HG03342 (cell line): ENCODE results near the gene CUL4A.
"Not testable (repeated sequence)": the region's sequence is repeated elsewhere in the genome, so short reads cannot be mapped to it uniquely, and the experiment has no call there.

Experiments used
- ATAC-seq: cut with Tn5 transposase; IDR thresholded peaks from one replicate; pipeline ENCODE4 v1.9.1; 2021; ENCODE audit warnings: mild to moderate bottlenecking, moderate library complexity; ENCODE audit not compliant: unreplicated experiment

Gene CUL4A

DNA sequence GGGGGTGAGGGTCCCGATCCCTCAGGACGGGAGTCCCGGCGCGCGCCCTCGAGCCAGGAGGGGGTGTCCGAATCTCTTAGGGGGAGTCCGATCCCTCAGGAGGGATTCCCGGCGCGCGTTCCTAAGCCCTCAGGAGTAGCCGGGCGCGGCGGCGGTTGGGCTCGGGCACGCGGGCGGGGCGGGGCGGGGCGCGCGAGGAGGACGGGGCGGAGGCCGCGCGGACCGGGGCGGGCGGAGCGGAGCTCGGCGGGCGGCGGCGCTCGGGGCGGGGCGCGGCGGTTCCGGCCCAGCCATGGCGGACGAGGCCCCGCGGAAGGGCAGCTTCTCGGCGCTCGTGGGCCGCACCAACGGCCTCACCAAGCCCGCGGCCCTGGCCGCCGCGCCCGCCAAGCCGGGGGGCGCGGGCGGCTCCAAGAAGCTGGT, at the start of gene CUL4A:
TSS of gene CUL4A (plus strand) at position 278 of the 423 bp plus-strand sequence. CDS start at position 293, 15 bp downstream.
- peak; percentile 34 for ATAC-seq

DNA sequence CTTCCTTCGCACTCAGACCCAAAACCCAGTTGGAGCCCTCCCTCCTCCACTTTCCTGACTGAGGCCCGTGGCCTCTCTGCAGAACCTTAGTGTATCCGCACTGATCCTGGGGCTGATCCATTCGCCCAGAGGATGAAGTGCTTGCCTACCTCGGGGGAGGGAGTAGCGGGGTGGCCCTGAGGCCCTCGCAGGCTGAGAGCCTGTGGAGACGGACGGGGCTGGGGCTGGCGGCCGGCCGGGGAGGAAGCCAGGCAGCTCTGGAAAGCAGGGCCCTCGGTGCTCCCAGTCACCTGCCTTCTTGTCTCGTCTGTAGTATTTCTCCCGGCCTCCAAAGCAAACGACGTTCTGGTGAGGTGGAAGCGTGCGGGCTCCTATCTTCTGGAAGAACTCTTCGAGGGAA, 49.7 kb upstream of the CUL4A start:
- ATAC-seq, result no peak

DNA sequence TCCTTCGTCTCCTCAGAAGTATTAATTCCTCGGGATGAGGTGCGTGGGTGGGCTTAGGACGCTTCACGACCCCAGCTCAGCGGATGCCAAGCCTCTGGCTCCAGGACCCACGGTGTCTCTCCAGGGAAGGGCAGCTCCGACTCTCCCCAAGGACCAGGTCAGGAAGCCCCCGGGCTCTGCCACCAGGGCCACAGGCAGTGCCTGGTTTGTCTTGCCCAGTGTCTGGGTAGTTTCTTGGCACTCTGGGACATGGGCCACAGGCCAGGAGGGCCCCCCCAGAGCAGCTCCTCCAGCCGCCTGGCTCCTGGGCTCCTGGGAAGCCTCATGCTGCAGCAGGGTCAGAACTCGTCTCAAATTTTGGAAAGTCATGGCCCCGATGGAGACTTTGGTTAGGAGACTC, 48.4 kb upstream of the CUL4A start:
- no peak for ATAC-seq

DNA sequence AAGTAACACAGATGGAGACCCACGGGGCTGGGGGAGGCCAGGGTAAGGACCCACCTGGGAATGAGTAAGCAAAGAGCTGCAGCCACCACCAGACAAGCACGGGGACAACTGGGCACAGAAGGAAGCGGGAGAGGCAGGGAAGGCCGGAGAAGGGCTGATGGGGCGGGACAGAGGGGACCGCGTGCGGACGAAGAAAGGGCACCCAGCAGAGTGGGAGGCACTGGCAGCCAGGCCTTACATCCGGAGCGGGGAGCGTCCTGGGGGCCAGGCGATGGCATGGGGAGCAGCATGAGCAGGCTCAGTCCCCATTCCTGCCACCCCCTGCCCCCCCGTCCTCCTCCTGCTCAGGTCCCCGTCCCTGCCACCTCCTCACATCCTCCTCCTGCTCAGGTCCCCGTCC, 48.0 kb upstream of the CUL4A start:
- ATAC-seq, result no peak

- not testable (repeated sequence) for ATAC-seq
Observed at GRCh38 chr13:113161975-113162374, 47.4 kb upstream of the CUL4A start.

- no peak for ATAC-seq
Observed at GRCh38 chr13:113162783-113163685, 46.4 kb upstream of the CUL4A start.

- ATAC-seq, result no peak
Observed at GRCh38 chr13:113164492-113164891, 44.9 kb upstream of the CUL4A start.

DNA sequence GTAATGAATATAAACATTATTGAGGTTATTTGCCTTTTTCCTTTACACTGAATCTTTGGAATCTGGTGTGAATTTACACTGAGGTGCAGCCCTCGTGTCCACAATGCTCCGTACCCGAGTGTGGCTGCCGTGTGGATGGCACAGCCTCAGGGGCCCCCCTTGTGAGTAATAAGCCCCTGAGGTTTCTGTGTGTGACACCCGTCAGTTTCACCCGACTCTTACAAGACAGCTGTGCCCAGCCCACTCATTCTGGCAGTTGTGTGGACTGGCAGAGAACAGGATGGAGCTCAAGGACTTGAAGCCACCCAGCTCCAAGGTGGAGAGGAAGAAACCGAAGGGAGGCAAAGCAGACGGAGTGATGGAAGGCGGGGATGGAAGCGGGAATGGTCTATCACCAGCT, 43.1 kb upstream of the CUL4A start:
- no peak for ATAC-seq

GRCh38 chr13:113166681-113167080, 42.7 kb upstream of the CUL4A start:
- ATAC-seq, result no peak

DNA sequence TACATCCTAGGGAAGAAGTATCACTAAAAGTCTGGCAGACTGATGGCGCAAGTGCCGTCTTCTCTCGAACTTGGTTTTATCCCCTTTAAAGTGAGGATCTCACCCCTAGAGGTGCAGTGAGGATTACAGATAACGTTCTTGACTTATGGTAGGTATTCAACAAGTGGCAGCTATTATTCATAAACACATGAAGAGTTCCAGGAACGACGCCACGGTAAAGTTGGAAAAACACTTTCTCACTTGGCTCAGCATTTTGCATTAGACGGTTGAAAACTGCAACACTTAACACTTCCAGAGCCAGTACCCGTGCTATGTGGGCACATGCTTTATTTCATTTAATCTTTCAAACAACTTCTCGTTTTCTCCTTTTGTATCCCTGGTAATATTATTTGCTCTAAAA, 42.3 kb upstream of the CUL4A start:
- ATAC-seq, result no peak

GRCh38 chr13:113167575-113167974, 41.8 kb upstream of the CUL4A start:
- no peak for ATAC-seq

DNA sequence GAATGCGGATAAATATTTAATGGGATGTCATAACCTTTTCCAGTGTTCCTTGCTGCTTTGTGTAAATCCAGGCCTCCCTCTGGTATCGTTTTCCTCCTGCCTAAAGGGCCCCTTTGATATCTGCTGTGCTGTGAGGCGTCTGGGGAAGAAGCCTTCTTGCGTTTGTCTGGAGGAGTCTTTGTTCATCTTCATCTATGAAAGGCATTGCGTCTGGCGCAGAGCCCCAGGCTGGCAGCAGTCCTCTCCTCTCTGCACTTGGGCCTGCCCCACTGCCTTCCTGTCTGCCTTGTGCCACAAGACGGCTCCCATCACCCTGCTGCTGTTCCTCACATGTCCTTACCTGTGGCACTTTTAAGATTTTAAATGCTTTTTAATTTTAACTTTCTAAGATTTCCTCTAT, 41.2 kb upstream of the CUL4A start:
- no peak for ATAC-seq

GRCh38 chr13:113169277-113170272, 39.8 kb upstream of the CUL4A start:
- ATAC-seq, result no peak

DNA sequence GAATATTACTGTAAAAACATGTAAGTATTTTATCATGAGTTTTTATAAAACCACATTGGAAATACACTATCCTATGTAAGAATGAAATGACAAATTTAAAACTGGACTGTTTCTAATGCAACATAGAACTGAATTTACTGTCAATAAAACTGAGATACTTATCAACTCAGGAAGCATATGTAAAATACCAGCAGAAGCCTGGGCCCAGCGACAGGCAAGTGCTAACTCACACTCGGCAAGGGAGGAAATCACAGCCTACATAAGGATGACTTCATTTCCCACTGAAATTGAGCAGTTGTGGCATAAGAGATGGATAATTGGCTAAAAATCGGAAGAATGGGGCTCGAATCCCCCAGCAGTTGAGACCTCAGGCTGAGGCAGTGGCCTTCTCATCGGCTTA, 38.9 kb upstream of the CUL4A start:
- ATAC-seq, result no peak

GRCh38 chr13:113171250-113172125, 37.9 kb upstream of the CUL4A start:
- no peak for ATAC-seq

DNA sequence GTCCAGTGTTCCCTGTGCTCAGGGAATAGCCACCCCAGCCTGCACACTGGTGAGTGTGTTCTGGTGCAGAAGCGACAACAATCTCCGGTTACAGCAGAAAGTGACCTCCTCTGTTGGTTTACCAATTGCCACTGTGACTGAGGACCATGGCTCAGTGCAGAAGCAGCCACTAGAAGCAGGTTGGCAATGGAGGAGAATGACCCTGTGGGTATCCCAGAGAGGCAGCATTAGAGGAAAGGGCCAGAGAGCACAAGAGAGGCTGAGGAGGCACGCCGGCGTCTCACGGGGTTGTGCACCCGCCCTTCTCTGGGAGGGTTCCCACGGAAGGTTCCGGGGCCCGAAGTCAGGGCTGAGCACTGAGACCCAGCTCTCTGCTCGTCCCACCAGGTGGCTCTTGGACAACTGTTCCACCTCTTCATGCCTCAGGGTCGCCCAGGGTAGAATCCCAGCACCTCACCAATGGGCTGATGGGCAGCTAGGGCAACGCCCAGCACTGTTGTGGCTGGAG, 36.9 kb upstream of the CUL4A start:
- ATAC-seq, result no peak

DNA sequence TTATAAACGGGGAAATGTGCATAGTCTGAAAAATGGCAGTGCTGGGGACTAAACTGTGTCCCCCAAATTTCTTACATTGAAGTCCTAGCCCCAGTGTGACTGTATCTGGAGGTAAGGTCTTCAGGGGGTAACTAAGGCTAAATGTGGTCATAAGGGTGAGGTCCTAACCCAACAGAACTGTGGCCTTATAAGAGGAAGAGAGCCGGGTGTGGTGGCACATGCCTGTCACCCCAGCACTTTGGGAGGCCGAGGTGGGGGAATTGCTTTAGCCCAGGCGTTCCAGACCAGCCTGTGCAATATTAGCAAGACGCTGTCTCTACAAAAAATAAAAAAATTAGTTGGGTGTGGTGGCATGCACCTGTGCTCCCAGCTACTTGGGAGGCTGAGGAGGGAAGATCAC, 33.1 kb upstream of the CUL4A start:
- no peak for ATAC-seq

GRCh38 chr13:113176822-113177221, 32.6 kb upstream of the CUL4A start:
- no peak for ATAC-seq

DNA sequence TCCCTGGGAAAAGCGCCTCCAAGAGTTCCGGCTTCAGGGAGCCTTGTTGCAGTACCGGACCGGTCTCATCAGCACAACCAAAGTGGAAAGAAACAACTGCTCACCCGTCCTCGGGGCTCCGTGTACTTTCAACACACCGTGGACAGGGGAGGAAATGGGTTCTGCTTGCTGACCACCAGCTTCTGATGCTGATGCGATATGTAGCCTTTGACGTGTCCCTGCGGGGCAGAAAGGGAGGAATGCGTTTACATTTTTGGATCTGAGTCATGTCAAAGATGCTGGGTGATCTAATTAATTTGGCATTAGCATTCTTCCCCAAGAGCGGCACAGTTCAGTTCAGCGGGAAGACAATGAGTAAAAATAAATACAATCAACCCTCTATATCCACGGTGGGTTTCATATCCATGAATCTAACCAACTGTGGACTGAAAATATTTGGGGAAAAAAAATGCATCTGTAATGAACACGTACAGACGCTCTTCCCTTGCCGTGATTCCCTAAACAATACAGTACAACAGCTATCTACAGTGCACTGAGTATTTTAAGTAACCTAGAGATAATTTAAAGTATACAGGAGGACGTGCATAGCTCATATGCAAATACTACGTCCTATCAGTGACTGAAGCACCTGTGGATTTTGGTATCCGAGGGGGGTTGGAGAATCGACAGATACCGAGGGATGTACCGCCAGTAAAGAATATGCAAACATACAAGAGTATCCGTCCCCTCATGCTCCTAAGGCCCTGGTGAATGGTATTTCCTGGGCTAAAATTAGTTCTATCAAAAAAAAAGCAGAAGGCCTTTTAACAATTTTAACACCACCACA, 31.1 kb upstream of the CUL4A start:
- ATAC-seq, result no peak

GRCh38 chr13:113178896-113179167, 30.6 kb upstream of the CUL4A start:
- no peak for ATAC-seq
